ENCODE results near the gene ZNF598. TPM values are rescaled to one million over a fixed set of nuclear protein-coding genes. Genes with fewer than 3 reads are reported as not detected.

Gene ZNF598
- total and polyA plus RNA-seq, 10 of the 15 experiments (the other 5 are each of a cell fraction or from before 2014, with no cell fraction given): 0.08 to 74.0 (median 14.4) TPM

DNA sequence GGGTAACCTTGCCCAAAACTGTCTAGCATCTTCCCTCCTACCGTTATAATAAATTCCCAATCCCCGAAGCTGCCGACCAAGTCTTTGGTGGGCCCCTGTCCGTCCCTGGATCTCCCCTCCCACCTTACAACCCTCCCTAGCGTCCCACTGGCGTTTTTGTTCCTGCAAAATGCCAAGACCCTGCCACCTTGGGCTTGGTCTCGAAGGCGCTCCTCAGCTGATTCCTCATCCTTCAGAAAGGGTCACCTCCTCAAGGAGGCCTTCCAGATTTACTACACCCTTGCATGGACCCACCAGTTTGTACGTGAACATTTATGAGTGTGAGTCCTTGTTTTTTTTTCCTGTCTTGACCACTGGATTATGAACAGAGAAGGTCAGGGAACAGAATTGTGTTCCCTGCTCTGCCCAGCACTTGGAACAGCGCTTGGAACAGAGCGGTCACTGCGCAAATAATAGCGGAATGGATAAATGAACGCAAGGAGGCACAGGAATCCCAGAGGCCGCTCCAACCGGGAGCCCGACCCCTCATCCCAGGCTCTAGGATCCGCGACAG lies 26.6 kb downstream of the ZNF598 start:
- ATAC-seq (no peak), FAIRE-seq (no peak), DNase-seq (ENCODE audit: low read depth, low spot score) (no peak)
- RAD21 ChIA-PET (ENCODE audit: unreplicated experiment): interaction anchor here (0.9 to 2.1 kb wide), 3 partner anchors 13 to 157 kb away, joined by 3 to 6 read pairs (median 5); partner anchors contain the start of genes FAHD1 and HAGH
- TF ChIP-seq, protein P1, sequence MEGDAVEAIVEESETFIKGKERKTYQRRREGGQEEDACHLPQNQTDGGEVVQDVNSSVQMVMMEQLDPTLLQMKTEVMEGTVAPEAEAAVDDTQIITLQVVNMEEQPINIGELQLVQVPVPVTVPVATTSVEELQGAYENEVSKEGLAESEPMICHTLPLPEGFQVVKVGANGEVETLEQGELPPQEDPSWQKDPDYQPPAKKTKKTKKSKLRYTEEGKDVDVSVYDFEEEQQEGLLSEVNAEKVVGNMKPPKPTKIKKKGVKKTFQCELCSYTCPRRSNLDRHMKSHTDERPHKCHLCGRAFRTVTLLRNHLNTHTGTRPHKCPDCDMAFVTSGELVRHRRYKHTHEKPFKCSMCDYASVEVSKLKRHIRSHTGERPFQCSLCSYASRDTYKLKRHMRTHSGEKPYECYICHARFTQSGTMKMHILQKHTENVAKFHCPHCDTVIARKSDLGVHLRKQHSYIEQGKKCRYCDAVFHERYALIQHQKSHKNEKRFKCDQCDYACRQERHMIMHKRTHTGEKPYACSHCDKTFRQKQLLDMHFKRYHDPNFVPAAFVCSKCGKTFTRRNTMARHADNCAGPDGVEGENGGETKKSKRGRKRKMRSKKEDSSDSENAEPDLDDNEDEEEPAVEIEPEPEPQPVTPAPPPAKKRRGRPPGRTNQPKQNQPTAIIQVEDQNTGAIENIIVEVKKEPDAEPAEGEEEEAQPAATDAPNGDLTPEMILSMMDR (IDR thresholded peaks at IDR 0.05 in 2 of 3, conservative IDR thresholded peaks at IDR 0.05 in 1 of 3; ENCODE audit: control insufficient read depth in 2 of 3, extremely low read depth in 1 of 3, insufficient read depth in 1 of 3, low read depth in 3 of 3, low read length in 3 of 3): peak in 1 of 3 experiments; percentile 11; a peak in 1 of 6 replicates
- TF ChIP-seq IRF4 (IDR thresholded peaks at IDR 0.05; ENCODE audit: low read depth, low read length) (no peak), SIN3A (IDR thresholded peaks at IDR 0.05; ENCODE audit: low read depth, low read length) (no peak)
- POLR2A ChIA-PET: interaction anchor here (3.0 to 4.7 kb wide), 3 partner anchors 8 to 18 kb away, joined by 18 to 25 read pairs (median 21); partner anchors contain the start of genes RPS2 and TBL3
- SMC1A ChIA-PET (ENCODE audit: uncharacterized antibody, unreplicated experiment): interaction anchor here (1.3 kb wide), 1 partner anchor 21 kb away, joined by 4 read pairs; no protein-coding TSS in a partner anchor
- H3K36me3 ChIP-seq (ENCODE audit: control insufficient read depth in 2 of 2, insufficient read depth in 2 of 2, low read length in 1 of 2): peaks cover 5 to 9% of the 10 kb centered on the region in 2 experiments; a peak in 3 of 4 replicates
- 39% methylated on average over 19 of the region's 19 CpGs for WGBS (ENCODE audit: insufficient coverage, insufficient replicate concordance, low lambda C conversion rate, missing lambda C conversion rate)
- H3K27me3 ChIP-seq (replicated peaks in 1 of 2; ENCODE audit: control insufficient read depth in 2 of 2, insufficient read depth in 2 of 2, low read length in 1 of 2): 0 out of 4 replicates have a peak, but pooled peaks cover 0 to 5% of the 10 kb centered on the region in 2 experiments
- peaks cover 28% of the 10 kb centered on the region for H3K4me1 ChIP-seq (ENCODE audit: control insufficient read depth, insufficient read depth, low read length)
- in situ Hi-C loops (cut with MboI): no loop called here
- CTCF ChIA-PET: interaction anchor here (0.9 to 1.1 kb wide), 2 partner anchors 14 to 21 kb away, joined by 3 to 5 read pairs; no protein-coding TSS in a partner anchor
- no peak overlapping the region for H3K4me3 ChIP-seq
- no peak overlapping the region for H3K27ac ChIP-seq (ENCODE audit: control insufficient read depth, insufficient read depth)
- H3K4me2 ChIP-seq (ENCODE audit: control insufficient read depth, insufficient read depth): peak overlapping the region; percentile 87; the same call in 1 of the 2 replicates
- no peaks in the 10 kb centered on the region; the same call in none of the 2 replicates for H3K79me2 ChIP-seq (ENCODE audit: control insufficient read depth, insufficient read depth, low read length)
- H4K20me1 ChIP-seq (ENCODE audit: control insufficient read depth, insufficient read depth): no peaks in the 10 kb centered on the region
- intact Hi-C loops (cut with micrococcal nuclease; ENCODE audit: unreplicated experiment): no loop called here
- H3K9me3 ChIP-seq (replicated peaks; ENCODE audit: control insufficient read depth, insufficient read depth, low read length): no peaks in the 10 kb centered on the region
- H2AFZ ChIP-seq (ENCODE audit: control insufficient read depth, low read depth, low read length): no peak overlapping the region
- BruUV-seq (replicated peaks): no TSS peak
- H3K9ac ChIP-seq (ENCODE audit: control insufficient read depth, insufficient read depth, low read length): no peak overlapping the region
